ENCODE results near the gene STON1.

GRCh38 chr2:48525269-48525943 is 4.5 kb upstream of the STON1 start:
- TF ChIP-seq ZNF146 (tag by site-specific recombination; IDR thresholded peaks at IDR 0.05) (no peak), ZNF433 (tag by site-specific recombination; IDR thresholded peaks at IDR 0.05; ENCODE audit: low read depth) (no peak), CTCF (tag by site-specific recombination; IDR thresholded peaks at IDR 0.05) (no peak)

Measured in HEK293 (cell line).